Measurements from ENCODE around the gene STAG1. TPM values are rescaled to one million over a fixed set of nuclear protein-coding genes. Genes with fewer than 3 reads are reported as not detected.
A peak's percentile ranks its signal among the peaks of the same experiment; 100 is the strongest.

The STAG1 gene
- total and polyA plus RNA-seq, 9 of the 15 experiments (the other 6 are each of a cell fraction or from before 2014, with no cell fraction given): 2.7 to 17.7 (median 8.8) TPM

GRCh38 chr3:136792556-136793330 lies 40.6 kb upstream of the STAG1 start:
- ChIA-PET CTCF (ENCODE audit: low intra/inter-chr PET ratio) (no interaction called here), POLR2A (interaction anchor here (0.6 to 0.7 kb wide), 3 partner anchors 17 to 747 kb away, joined by 3 to 4 read pairs (median 3); partner anchors contain the start of gene STAG1)
- BruUV-seq (replicated peaks): no TSS peak
- no peak overlapping the region for H3K27ac ChIP-seq (ENCODE audit: extremely low read depth, low read depth, low read length)
- in situ Hi-C loops (cut with MboI): no loop called here
- H3K27me3 ChIP-seq (ENCODE audit: control insufficient read depth in 2 of 2, insufficient read depth in 2 of 2, low read length in 2 of 2): no peaks in the 10 kb centered on the region
- no peak for ATAC-seq
- no peak for FAIRE-seq
- H3K9me3 ChIP-seq (replicated peaks; ENCODE audit: control insufficient read depth, insufficient read depth, low read depth, low read length): no peaks in the 10 kb centered on the region
- 0% methylated on average over 4 of the region's 4 CpGs for WGBS (ENCODE audit: insufficient coverage, low coverage, missing lambda C conversion rate)
- H2AFZ ChIP-seq (ENCODE audit: low read depth, low read length): no peak overlapping the region
- no peaks in the 10 kb centered on the region for H3K79me2 ChIP-seq (ENCODE audit: control insufficient read depth, insufficient read depth, low read length)
- no peaks in the 10 kb centered on the region for H3K36me3 ChIP-seq (ENCODE audit: control insufficient read depth, insufficient read depth, low read length)
- intact Hi-C loops (cut with micrococcal nuclease): no loop called here
- no peak overlapping the region for H3K9ac ChIP-seq (ENCODE audit: insufficient read depth in 1 of 2, low read depth in 2 of 2, low read length in 2 of 2)
- H3K4me1 ChIP-seq (replicated peaks in 1 of 2; ENCODE audit: control insufficient read depth in 2 of 2, insufficient read depth in 2 of 2, low read length in 2 of 2): no peaks in the 10 kb centered on the region; a peak in 1 of 5 replicates
- DNase-seq (ENCODE audit: extremely low read depth in 1 of 4, low spot score in 3 of 4): no peak
- TF ChIP-seq ZNF384 (IDR thresholded peaks at IDR 0.05; ENCODE audit: low read depth, low read length) (no peak), RFX1 (IDR thresholded peaks at IDR 0.05) (peak; percentile 72)
- no peaks in the 10 kb centered on the region for H3K9me1 ChIP-seq (ENCODE audit: control insufficient read depth, insufficient read depth, low read length)
- H3K4me2 ChIP-seq (ENCODE audit: insufficient read depth, low read length): no peak overlapping the region
- no peaks in the 10 kb centered on the region for H4K20me1 ChIP-seq (replicated peaks; ENCODE audit: control insufficient read depth, insufficient read depth, low read length)
- H3K4me3 ChIP-seq: no peak overlapping the region

- DNase-seq (ENCODE audit: extremely low read depth in 1 of 4, low spot score in 3 of 4): no peak
- Histone ChIP-seq H3K9me3 (replicated peaks; ENCODE audit: control insufficient read depth, insufficient read depth, low read depth, low read length) (no peaks in the 10 kb centered on the region), H3K4me1 (replicated peaks in 1 of 2; ENCODE audit: control insufficient read depth in 2 of 2, insufficient read depth in 2 of 2, low read length in 2 of 2) (peaks cover 6 to 8% of the 10 kb centered on the region in 2 experiments), H3K27ac (ENCODE audit: extremely low read depth, low read depth, low read length) (no peak overlapping the region), H3K27me3 (ENCODE audit: control insufficient read depth in 2 of 2, insufficient read depth in 2 of 2, low read length in 2 of 2) (no peaks in the 10 kb centered on the region), H3K4me2 (ENCODE audit: insufficient read depth, low read length) (no peak overlapping the region), H3K36me3 (ENCODE audit: control insufficient read depth, insufficient read depth, low read length) (no peaks in the 10 kb centered on the region), H3K4me3 (no peak overlapping the region), H3K9me1 (ENCODE audit: control insufficient read depth, insufficient read depth, low read length) (no peaks in the 10 kb centered on the region), H4K20me1 (replicated peaks; ENCODE audit: control insufficient read depth, insufficient read depth, low read length) (no peaks in the 10 kb centered on the region), H3K79me2 (ENCODE audit: control insufficient read depth, insufficient read depth, low read length) (no peaks in the 10 kb centered on the region), H2AFZ (ENCODE audit: low read depth, low read length) (no peak overlapping the region), H3K9ac (ENCODE audit: insufficient read depth in 1 of 2, low read depth in 2 of 2, low read length in 2 of 2) (no peak overlapping the region)
- in situ Hi-C loops (cut with MboI) (no loop called here), intact Hi-C loops (cut with micrococcal nuclease) (no loop called here)
- ATAC-seq: no peak
- ChIA-PET POLR2A (interaction anchor here (0.5 kb wide), 1 partner anchor 1034 kb away, joined by 3 read pairs; no protein-coding TSS in a partner anchor), CTCF (ENCODE audit: low intra/inter-chr PET ratio) (interaction anchor here (0.6 kb wide), 1 partner anchor 521 kb away, joined by 3 read pairs; no protein-coding TSS in a partner anchor)
- no peak for FAIRE-seq
- WGBS (ENCODE audit: insufficient coverage, low coverage, missing lambda C conversion rate): 6% methylated on average over 3 of the region's 3 CpGs
- BruUV-seq (replicated peaks): no TSS peak
- TF ChIP-seq TEAD1 (CRISPR knock-in tag; IDR thresholded peaks at IDR 0.05): no peak
- no peak for TF ChIP-seq TBP (optimal IDR thresholded peaks at IDR 0.05; ENCODE audit: low read depth, low read length)
- TF ChIP-seq LEF1 (IDR thresholded peaks at IDR 0.05): no peak
- TF ChIP-seq RBM14 (IDR thresholded peaks at IDR 0.05; ENCODE audit: borderline replicate concordance, insufficient read depth, low read depth, low read length): no peak
- no peak for TF ChIP-seq SMARCA4 (IDR thresholded peaks at IDR 0.05)
Measured at GRCh38 chr3:136790786-136791185, 38.6 kb upstream of the STAG1 start.

Measured in K562 (cell line).